T-helper 1 cell treated with Interleukin-12 subunit alpha and Interleukin-12 subunit beta and Interleukin-4 antibody, amounts not matched to agents 30 ng/mL and 1 ng/mL, for 36 hours (primary cell): ENCODE data around the gene C1orf167. TPM values are rescaled to one million over a fixed set of nuclear protein-coding genes. Genes with fewer than 3 reads are reported as not detected.

Source experiments
- intact Hi-C: fragments of 100-400 bp; cut with micrococcal nuclease; formaldehyde crosslinking; loops from one replicate; pipeline ENCODE4 v1.15.1; 2024
- total RNA-seq: library from RNA; stranded (reverse); gene quantifications from 2 replicates; pipeline ENCODE4 v1.2.3, GENCODE V29; 2022

The C1orf167 gene
- total RNA-seq, 1 donor from 2014 or later: not detected

GRCh38 chr1:11831945-11832725 lies 70.1 kb downstream of the C1orf167 start:
- intact Hi-C loops: no loop called here

GRCh38 chr1:11833497-11833896 lies 71.5 kb downstream of the C1orf167 start:
- intact Hi-C loops: no loop called here

- intact Hi-C loops: no loop called here
These were observed 71.9 kb downstream of the C1orf167 start for GRCh38 chr1:11833900-11834299.

GRCh38 chr1:11835441-11836225 lies 73.6 kb downstream of the C1orf167 start:
- intact Hi-C loops: loop anchor here (5.0 kb wide), 1 partner anchor 442 kb away; no protein-coding TSS in a partner anchor

GRCh38 chr1:11836955-11837766 lies 75.2 kb downstream of the C1orf167 start:
- intact Hi-C loops: loop anchor here (5.0 kb wide), 1 partner anchor 440 kb away; no protein-coding TSS in a partner anchor

- intact Hi-C loops: loop anchor here (1.0 to 5.0 kb wide), 4 partner anchors 56 to 439 kb away; no protein-coding TSS in a partner anchor
These were observed 75.9 kb downstream of the C1orf167 start for GRCh38 chr1:11837767-11838348.

GRCh38 chr1:11838349-11839272 lies 76.6 kb downstream of the C1orf167 start:
- intact Hi-C loops: loop anchor here (1.0 to 5.0 kb wide), 4 partner anchors 56 to 439 kb away; no protein-coding TSS in a partner anchor

Other genes with a start within 250 kb of the C1orf167 start
- 2.0 TPM in 2 replicates for gene FBXO2, start 107.8 kb upstream of the C1orf167 start, total RNA-seq
- 33.2 and 34.2 TPM in 2 replicates for gene FBXO44, start 107.3 kb upstream of the C1orf167 start, total RNA-seq
- 30.0 and 30.9 TPM in 2 replicates for gene FBXO6, start 98.0 kb upstream of the C1orf167 start, total RNA-seq
- gene MAD2L2, start 81.0 kb upstream of the C1orf167 start, total RNA-seq: 58.2 and 61.2 TPM in 2 replicates
- 0.10 and 0.15 TPM in 2 replicates for gene DRAXIN, start 70.5 kb upstream of the C1orf167 start, total RNA-seq
- gene AGTRAP, start 26.1 kb upstream of the C1orf167 start, total RNA-seq: 48.4 and 49.4 TPM in 2 replicates
- gene MTHFR, start 43.8 kb downstream of the C1orf167 start, total RNA-seq: 31.6 and 34.9 TPM in 2 replicates
- 15.2 and 17.5 TPM in 2 replicates for gene CLCN6, start 44.0 kb downstream of the C1orf167 start, total RNA-seq
- gene NPPA, start 85.6 kb downstream of the C1orf167 start, total RNA-seq: not detected in 2 replicates
- not detected in 2 replicates for gene NPPB, start 96.8 kb downstream of the C1orf167 start, total RNA-seq
- 40.9 and 41.5 TPM in 2 replicates for gene KIAA2013, start 164.2 kb downstream of the C1orf167 start, total RNA-seq
- gene PLOD1, start 172.5 kb downstream of the C1orf167 start, total RNA-seq: 27.0 and 27.7 TPM in 2 replicates
- 63.3 and 63.4 TPM in 2 replicates for gene MFN2, start 218.3 kb downstream of the C1orf167 start, total RNA-seq